Thyroid gland (tissue), 4 donors: ENCODE results near the gene LAMA2.

Experiments used
- POLR2A ChIP-seq, 2 donors: fragments of 450-650 bp; IDR thresholded peaks; one replicate each; pipeline ENCODE4 v1.6.1; 2017; ENCODE audit warnings: antibody characterized with exemption in 2 of 2, mild to moderate bottlenecking in 2 of 2, moderate library complexity in 1 of 2
- TF ChIP-seq, protein P1 (sequence below), 6 experiments: fragments of 200-600 bp in 3 of 6; fragments of 450-650 bp in 3 of 6; sonication (generic) in 3 of 6; IDR thresholded peaks; one replicate each; pipeline ENCODE4 v1.5.1; 2016 to 2019; ENCODE audit warnings: antibody characterized with exemption in 6 of 6, mild to moderate bottlenecking in 2 of 6, inconsistent platforms in 1 of 6, moderate library complexity in 1 of 6

DNA sequence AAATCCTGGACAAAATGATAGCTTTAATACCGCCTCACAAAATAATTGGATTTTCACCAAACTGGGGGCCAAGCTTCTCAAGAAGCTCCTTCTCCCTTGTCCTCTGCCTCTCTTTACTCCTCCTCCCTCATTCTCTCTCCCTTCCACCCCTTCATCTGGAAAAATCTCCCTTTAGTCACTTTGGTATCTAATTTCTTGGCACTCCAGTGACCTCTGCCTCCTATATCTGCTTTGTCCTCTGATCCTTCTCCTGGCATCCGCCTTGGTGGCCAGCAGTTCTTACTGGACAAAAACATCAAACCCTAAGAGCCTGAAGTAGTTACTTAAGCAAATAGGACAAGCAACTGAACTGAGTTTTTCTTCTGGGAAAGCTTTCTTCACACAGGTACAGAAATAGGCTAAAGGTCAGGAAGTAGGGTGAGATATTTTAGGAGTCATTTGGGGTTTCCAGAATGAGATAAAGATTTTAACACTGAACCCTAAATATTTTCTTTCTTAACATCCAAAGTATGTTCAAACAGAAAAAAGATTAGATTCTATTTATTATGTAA, 606.4 kb downstream of the LAMA2 start:
- TF ChIP-seq, protein P1, sequence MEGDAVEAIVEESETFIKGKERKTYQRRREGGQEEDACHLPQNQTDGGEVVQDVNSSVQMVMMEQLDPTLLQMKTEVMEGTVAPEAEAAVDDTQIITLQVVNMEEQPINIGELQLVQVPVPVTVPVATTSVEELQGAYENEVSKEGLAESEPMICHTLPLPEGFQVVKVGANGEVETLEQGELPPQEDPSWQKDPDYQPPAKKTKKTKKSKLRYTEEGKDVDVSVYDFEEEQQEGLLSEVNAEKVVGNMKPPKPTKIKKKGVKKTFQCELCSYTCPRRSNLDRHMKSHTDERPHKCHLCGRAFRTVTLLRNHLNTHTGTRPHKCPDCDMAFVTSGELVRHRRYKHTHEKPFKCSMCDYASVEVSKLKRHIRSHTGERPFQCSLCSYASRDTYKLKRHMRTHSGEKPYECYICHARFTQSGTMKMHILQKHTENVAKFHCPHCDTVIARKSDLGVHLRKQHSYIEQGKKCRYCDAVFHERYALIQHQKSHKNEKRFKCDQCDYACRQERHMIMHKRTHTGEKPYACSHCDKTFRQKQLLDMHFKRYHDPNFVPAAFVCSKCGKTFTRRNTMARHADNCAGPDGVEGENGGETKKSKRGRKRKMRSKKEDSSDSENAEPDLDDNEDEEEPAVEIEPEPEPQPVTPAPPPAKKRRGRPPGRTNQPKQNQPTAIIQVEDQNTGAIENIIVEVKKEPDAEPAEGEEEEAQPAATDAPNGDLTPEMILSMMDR (IDR thresholded peaks at IDR 0.05): no peak
- TF ChIP-seq POLR2A (IDR thresholded peaks at IDR 0.05): no peak
